Measurements from ENCODE around the gene ISYNA1.

The ISYNA1 gene

DNA sequence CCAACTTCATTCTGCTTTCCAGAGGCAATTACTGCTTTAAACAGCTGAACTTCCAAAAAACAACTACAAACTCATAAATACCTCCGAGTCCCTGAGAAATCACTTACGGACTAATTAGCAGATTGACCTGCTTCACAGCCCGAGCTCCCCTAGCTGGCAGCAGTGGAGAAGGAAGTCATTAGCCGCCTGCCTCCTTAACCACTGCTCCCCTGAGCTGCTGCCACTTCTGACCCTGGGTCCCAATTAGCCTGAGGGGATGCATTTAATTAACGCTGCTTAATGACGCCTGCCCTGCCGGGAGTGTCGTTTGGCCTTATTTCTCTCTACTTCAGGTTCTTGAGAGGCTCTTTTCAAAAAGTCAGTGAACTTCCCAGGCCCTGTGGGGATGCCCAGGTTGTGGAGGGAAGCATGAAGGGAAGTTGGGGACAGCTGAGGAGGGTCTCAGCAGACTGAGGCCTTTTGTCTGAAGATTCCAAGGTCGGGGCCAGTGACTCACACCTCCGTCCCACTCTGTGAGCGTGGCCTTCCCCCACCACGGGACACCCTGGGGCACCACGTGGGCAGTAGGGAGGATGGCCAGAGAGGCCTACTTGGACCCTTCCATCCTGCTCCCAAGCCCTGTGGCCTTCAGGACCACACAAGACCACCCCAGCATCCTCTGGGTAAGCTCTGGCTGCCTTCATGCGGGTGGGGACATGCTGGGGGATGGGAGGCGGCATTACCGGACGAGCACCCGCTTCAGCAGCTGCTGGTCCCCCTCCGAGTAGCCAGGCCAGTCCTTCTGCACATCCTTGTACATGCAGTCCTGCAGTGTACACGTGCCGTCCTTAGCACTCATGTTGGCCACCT is 19.8 kb upstream of the ISYNA1 start:
- DNase-seq (ENCODE audit: low read depth): no peak
- no peak overlapping the region for H3K4me3 ChIP-seq (ENCODE audit: low read depth, low read length)
- TF ChIP-seq, protein P1, sequence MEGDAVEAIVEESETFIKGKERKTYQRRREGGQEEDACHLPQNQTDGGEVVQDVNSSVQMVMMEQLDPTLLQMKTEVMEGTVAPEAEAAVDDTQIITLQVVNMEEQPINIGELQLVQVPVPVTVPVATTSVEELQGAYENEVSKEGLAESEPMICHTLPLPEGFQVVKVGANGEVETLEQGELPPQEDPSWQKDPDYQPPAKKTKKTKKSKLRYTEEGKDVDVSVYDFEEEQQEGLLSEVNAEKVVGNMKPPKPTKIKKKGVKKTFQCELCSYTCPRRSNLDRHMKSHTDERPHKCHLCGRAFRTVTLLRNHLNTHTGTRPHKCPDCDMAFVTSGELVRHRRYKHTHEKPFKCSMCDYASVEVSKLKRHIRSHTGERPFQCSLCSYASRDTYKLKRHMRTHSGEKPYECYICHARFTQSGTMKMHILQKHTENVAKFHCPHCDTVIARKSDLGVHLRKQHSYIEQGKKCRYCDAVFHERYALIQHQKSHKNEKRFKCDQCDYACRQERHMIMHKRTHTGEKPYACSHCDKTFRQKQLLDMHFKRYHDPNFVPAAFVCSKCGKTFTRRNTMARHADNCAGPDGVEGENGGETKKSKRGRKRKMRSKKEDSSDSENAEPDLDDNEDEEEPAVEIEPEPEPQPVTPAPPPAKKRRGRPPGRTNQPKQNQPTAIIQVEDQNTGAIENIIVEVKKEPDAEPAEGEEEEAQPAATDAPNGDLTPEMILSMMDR (IDR thresholded peaks at IDR 0.05; ENCODE audit: low read depth, low read length, missing control alignments): no peak

DNA sequence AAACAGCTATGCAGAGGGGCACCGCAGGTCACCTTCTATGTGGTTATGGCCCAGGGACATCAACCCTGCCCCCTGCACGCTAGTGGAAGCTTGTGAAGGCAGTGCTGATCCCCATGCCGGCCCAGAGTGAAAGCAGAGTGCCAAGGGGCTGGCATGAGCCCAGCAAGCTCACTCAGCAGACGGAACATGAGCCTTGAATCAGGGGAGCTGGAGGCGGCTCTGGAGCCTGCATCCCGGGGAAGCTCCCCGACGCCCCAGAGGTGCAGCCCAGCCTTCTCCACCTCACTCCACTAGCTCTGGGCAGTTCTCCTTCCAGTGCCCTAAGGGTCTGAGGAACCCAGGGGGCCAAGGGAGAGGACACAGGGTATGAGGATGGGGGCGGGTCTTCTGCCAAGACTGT is 19.0 kb upstream of the ISYNA1 start:
- H3K4me3 ChIP-seq (ENCODE audit: low read depth, low read length): no peak overlapping the region
- TF ChIP-seq, protein P1 (IDR thresholded peaks at IDR 0.05; ENCODE audit: low read depth, low read length, missing control alignments): no peak
- no peak for DNase-seq (ENCODE audit: low read depth)

DNA sequence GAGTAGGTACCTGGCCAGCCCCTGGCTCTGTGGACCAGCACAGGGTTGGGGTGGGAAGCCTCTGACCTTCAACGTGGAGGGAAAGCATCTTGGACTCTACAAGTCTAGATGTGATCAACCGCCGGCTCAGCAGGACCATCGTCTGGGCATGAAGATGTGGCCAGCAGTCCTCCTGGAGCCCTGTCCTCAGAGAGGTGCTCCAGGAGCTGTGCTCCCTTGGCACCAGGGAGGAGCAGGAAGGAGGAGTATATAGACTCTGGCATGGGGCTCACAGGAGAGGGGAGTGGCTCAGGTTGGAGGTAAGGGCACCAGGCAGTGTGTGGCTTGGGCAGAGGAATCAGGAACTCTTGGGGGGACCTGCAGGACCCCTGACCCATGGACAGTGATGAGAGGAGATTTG is 18.3 kb upstream of the ISYNA1 start:
- no peak overlapping the region for H3K4me3 ChIP-seq (ENCODE audit: low read depth, low read length)
- TF ChIP-seq, protein P1 (IDR thresholded peaks at IDR 0.05; ENCODE audit: low read depth, low read length, missing control alignments): no peak
- no peak for DNase-seq (ENCODE audit: low read depth)

DNA sequence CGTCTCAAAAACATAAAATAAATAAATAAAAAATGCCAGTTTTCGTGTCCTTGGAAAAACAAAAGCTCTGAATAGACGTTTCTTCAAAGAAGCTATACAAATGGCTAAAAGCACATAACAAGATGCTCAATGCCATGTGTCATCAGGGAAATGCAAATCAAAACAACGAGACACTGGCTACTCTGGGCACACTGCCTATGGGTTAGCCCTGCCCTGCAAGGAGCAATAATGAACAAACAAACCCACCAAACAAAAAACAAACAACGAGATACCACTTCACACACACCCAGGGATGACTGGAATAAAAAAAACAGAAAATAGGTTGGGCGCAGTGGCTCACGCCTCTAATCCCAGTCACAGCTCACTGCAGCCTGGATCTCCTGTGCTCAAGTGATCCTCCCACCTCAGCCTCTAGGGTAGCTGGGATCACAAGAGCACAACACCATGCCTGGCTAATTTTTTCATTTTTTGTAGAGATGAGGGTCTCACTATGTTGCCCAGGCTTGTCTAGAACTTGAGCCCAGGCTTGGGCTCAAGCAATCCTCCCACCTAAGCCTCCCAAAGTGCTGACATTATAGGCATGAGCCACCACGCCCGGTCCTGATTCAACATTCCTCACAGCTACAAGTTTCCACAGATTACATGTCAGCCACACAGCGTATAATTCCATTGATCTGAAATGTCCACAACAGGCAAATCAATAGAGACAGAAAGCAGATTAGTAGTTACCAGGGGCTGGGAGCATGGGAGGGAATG is 15.5 kb upstream of the ISYNA1 start:
- DNase-seq (ENCODE audit: low read depth): no peak
- no peak overlapping the region for H3K4me3 ChIP-seq (ENCODE audit: low read depth, low read length)
- TF ChIP-seq, protein P1 (IDR thresholded peaks at IDR 0.05; ENCODE audit: low read depth, low read length, missing control alignments): no peak

DNA sequence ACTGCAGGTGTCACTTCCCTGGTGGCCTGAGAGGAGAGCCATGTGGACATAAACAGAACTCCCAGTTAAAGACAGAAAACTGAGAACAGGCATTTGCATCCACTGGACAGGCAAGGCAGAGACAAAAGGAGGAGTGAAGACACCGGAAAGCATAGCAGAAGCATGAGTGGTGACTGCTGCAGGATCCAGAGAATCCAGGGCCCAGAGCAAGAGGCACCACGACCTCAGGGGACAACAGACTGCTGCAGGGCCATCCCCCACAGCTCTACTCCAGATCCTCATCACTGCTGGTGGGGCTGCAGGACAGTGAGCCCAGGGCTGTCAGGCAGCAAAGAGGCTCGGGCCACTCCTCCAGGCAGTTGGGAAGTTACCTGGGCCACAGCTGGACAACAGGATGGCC is 14.5 kb upstream of the ISYNA1 start:
- H3K4me3 ChIP-seq (ENCODE audit: low read depth, low read length): no peak overlapping the region
- no peak for DNase-seq (ENCODE audit: low read depth)
- TF ChIP-seq, protein P1 (IDR thresholded peaks at IDR 0.05; ENCODE audit: low read depth, low read length, missing control alignments): no peak

DNA sequence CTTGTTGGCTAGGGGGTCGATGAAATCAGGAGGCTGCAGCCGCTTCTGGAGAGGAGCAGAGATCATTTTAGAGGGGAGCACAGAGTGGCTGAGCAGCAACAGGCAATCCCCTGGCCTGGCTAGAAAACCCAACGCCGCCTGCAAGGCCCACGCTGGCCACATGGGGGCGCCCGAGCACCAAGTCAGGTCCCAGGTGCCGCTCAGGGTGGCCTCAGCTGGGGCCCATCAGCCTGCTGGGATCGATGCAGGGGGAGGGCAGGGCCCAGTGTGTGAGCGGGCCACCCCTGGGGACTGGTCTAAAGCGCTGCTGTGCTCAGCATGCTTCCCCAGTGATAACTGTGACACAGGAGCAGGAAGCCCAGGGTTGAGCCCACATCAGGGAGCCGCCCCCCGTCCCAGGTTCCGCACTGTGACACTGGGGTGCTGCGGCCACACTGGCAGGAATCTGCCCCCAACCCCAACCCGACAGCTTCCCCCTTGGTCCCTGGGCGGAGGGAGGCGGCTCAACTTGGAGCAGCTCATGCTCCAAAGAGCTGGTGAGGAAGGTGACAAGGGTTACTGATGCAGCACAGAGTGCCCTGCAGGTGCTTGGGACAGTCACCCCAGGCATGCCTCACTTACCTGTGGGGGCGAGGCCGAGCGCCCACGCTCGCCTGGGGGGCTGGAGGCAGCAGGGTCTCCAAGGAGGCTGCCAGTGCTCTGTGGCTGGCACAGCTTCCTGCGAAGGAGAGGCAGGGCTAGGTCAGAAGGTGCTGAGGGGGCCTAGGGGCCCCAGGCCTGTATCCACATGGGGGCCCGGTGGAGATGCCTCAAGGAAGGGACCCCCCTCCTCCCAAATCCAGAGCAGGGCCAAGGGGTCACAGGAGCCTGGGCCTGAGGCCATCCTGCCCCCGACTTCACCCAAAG is 13.3 kb upstream of the ISYNA1 start:
- TF ChIP-seq, protein P1 (IDR thresholded peaks at IDR 0.05; ENCODE audit: low read depth, low read length, missing control alignments): peak; percentile 96
- H3K4me3 ChIP-seq (ENCODE audit: low read depth, low read length): no peak overlapping the region

More for the DNA sequence above, 13.3 kb upstream of the ISYNA1 start:
- DNase-seq (ENCODE audit: low read depth): no peak

Data from GM12864 (cell line).